GOT3 (cell line): ENCODE data around the gene ANO2.

Source experiments
- DNase-seq: peaks from one replicate; lab custom pipeline; 2025; ENCODE audit warnings: mixed read lengths; lab: John Stamatoyannopoulos, UW

The ANO2 gene

GRCh38 chr12:5623411-5623810, 321.6 kb downstream of the ANO2 start:
- DNase-seq, result no peak

GRCh38 chr12:5622280-5622679, 322.8 kb downstream of the ANO2 start:
- DNase-seq, result no peak

- DNase-seq, result no peak
These were observed 323.7 kb downstream of the ANO2 start for GRCh38 chr12:5621329-5621728.

- DNase-seq, result no peak
These were observed 324.2 kb downstream of the ANO2 start for GRCh38 chr12:5620896-5621295.

GRCh38 chr12:5619628-5620027, 325.4 kb downstream of the ANO2 start:
- no peak for DNase-seq

- no peak for DNase-seq
These were observed 328.2 kb downstream of the ANO2 start for GRCh38 chr12:5616854-5617253.

GRCh38 chr12:5615760-5616159, 329.3 kb downstream of the ANO2 start:
- DNase-seq, result no peak

GRCh38 chr12:5614256-5614655, 330.8 kb downstream of the ANO2 start:
- no peak for DNase-seq

- DNase-seq, result no peak
These were observed 332.3 kb downstream of the ANO2 start for GRCh38 chr12:5612556-5613410.

GRCh38 chr12:5611162-5611561, 333.9 kb downstream of the ANO2 start:
- DNase-seq, result no peak

GRCh38 chr12:5599378-5599777, 345.7 kb downstream of the ANO2 start:
- no peak for DNase-seq

GRCh38 chr12:5593998-5594397, 351.1 kb downstream of the ANO2 start:
- DNase-seq, result no peak

- no peak for DNase-seq
These were observed 352.0 kb downstream of the ANO2 start for GRCh38 chr12:5593086-5593485.

GRCh38 chr12:5592310-5592709, 352.7 kb downstream of the ANO2 start:
- no peak for DNase-seq

GRCh38 chr12:5590316-5590715, 354.7 kb downstream of the ANO2 start:
- DNase-seq, result no peak

GRCh38 chr12:5589054-5589453, 356.0 kb downstream of the ANO2 start:
- no peak for DNase-seq

- DNase-seq, result no peak
These were observed 356.5 kb downstream of the ANO2 start for GRCh38 chr12:5588591-5588990.

- no peak for DNase-seq
These were observed 356.9 kb downstream of the ANO2 start for GRCh38 chr12:5588176-5588575.

- no peak for DNase-seq
These were observed 357.3 kb downstream of the ANO2 start for GRCh38 chr12:5587711-5588121.

GRCh38 chr12:5586201-5586600, 358.9 kb downstream of the ANO2 start:
- DNase-seq, result no peak

GRCh38 chr12:5585178-5585577, 359.9 kb downstream of the ANO2 start:
- no peak for DNase-seq

GRCh38 chr12:5584412-5585175, 360.5 kb downstream of the ANO2 start:
- DNase-seq, result no peak

- DNase-seq, result no peak
These were observed 362.5 kb downstream of the ANO2 start for GRCh38 chr12:5582541-5582940.
